HG03520 (cell line): ENCODE data around the gene DOCK4.

Source experiments
- ATAC-seq: cut with Tn5 transposase; IDR thresholded peaks from one replicate; pipeline ENCODE4 v1.9.1; 2021; ENCODE audit warnings: mild to moderate bottlenecking, moderate library complexity; ENCODE audit not compliant: unreplicated experiment

The DOCK4 gene

DNA sequence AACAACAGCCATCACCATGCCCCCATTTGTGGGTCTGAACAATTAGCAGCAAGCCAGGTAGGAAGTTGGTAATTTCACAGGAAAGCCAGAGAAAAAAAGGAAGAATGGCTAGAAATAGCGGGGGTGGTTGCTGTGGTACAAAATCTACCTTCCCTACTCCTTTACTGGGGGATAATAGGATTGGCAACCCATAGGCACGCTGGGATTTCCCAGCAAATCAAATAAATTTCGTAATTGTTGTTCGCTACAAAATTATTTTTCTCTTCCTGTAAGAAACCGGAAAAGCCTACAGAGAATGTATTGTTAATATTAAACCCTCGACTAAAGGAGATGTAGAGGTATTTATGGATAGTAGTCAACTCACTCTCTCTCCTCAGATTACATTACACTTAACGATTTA, 123.9 kb downstream of the DOCK4 start:
- ATAC-seq, result no peak

- ATAC-seq, result no peak
Measured at GRCh38 chr7:112081778-112082177, 124.4 kb downstream of the DOCK4 start.

DNA sequence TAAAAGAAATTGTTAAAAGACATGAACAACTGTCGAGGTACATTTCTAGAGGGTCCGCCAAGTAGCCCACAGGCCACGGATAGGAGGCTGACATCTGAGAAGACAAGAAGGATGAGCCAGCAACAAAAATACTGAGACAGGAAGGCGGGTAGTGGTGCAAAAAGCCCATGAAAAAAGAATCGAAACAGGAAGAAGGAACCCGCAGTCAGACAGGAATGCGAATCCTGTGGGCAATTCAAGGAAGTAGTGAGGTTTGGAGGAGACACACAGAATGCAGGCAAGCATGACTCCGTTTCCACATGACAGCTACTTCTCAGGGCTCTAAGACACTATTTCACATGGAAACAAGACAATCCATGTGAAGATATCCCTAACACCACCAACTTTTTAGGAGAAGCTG, 125.2 kb downstream of the DOCK4 start:
- no peak for ATAC-seq

DNA sequence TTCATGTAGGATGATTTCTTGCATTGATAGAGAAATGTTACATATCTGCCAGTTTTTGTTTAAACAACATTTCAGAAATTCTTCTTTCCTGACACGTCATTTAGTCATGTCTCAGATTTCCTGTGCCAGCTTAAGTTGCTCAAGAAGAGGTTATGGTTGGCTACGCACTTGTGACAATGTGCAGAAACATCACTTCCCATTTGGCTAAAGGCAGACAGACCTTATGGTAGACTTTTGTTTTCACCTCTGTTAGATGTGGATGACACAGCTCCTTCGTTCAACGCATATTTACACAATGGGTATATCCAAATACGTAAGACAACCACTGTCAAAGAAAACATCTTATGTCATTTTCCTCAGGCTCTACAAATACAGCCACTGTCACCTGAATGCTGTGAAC, 125.8 kb downstream of the DOCK4 start:
- peak; percentile 88 for ATAC-seq

GRCh38 chr7:112079673-112080072, 126.5 kb downstream of the DOCK4 start:
- ATAC-seq, result no peak

DNA sequence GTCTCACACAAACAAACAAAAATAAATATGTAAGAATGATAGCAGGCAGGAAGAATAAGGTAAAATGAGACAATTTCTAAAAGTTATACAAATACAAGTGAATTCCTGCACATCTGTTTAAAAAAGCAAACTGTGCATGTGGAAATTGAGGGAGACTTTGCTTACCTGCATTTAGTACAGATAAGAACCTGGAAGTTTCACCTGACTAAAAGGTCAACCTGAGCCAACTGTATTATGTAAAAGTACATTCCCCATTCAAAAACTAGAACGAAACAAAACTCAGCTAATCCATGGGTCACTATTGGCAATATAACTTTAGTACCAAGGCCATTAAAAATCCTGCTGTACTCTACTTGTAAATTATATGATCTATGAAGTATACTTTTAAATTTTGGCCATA, 127.1 kb downstream of the DOCK4 start:
- ATAC-seq, result no peak

- no peak for ATAC-seq
Measured at GRCh38 chr7:112076324-112076723, 129.9 kb downstream of the DOCK4 start.

DNA sequence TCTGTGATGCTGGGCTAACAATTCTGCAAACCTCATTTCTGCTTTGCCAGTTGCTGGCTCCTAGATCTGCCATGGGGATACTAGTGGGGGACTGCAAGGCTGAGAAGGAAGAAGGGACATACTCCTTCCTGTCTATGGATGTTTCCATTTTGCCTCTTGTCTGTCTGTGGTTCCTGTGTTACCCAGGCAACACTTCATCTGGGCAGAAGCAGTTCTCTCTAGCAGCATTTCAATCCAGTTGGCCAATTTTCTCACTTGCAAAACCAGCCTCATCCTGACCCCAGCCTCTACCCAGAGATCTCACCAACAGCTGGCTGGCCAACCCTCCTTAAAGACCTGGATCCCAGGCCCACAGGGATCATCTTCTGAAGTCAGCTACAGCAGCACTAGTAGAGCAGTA, 131.7 kb downstream of the DOCK4 start:
- no peak for ATAC-seq

GRCh38 chr7:112073530-112073929, 132.7 kb downstream of the DOCK4 start:
- no peak for ATAC-seq

DNA sequence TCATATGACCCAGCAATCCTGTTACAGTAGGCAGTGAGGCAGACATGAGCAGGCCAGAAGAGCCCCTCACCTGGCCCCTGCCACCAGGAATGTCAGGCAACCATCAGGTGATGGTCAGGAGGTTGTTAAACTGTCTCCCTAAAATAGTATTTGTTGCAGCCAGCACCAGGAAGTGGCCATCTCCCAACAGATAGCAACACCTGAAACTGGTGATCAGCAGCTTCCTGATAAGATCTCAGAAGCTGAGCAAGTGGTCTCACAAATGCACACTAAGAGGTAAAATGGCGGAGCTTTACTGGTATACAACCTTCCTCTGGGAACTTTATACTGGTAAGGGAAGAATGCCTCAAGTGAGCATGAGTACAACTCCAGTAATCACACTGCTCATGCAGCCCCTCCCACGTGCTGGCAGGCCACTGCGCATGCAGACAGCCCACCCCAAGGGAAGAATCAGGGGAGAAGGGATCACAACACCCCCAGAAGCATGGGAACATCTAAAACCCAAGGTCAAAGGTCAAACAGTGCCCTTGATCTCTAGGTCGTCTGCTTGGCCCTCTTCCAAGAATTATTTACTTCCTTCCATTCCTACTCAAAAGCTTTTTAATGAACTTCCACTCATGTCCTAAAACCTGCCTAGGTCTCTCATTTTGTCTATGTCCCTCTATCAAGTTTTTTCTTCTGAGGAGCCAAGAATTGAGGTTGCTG, 133.5 kb downstream of the DOCK4 start:
- no peak for ATAC-seq

DNA sequence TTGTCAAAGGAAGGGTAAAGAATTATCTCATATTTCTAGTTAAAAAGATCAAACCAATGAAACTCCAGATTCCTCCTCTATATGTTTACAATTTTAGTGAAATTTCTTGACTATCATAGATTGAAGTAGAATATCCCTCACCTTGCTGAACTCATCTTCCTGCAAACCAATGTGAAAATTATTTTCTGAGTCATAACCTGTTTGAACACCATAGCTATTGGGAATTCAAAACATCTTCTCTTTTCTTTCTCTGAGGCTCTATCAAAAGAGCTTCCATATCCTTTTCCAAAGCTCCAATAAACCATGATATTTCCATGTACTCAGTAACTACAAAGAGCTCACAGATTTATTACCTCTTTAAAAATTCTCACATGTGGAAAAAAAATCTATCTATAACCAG, 134.3 kb downstream of the DOCK4 start:
- no peak for ATAC-seq

GRCh38 chr7:112070674-112071256, 135.4 kb downstream of the DOCK4 start:
- no peak for ATAC-seq

DNA sequence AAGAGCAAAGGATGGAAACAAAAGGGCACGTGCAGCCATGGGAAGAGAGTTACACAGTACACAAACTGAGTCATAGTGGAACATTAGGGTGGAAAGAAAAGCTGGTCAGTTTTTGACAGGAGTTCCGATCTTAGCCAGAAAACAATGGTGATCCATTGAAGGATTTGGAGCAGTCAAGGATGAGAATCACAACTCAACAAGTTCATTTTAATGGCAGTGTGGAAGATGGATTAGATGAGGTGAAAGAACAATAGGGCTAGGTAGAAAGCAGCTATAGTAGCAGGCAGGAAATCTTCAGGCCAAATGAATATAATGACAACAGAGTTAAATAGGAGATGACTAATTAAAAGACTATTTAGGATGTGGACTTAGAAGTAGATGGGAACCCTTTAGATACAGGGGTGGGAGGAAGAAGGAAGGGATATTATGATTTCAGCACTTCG, 136.3 kb downstream of the DOCK4 start:
- no peak for ATAC-seq

DNA sequence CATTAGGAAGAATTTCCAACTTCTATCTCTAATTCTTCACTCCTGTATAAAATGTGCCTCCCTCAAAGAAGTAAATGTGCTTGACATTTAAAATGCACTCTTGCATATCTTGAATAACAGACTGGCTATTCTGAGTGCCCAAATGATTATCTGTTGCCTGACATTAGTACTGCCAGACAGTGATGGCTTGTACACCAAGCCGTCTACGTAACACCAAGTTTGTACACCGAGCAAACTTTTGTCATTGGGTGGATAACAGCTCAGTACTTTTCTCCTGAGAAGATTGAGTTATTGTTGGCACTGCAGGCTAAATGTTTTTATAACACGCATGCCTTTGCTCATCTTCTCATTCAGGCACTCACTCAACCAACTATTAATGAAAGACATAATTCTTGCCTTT, 137.2 kb downstream of the DOCK4 start:
- no peak for ATAC-seq

- ATAC-seq, result no peak
Measured at GRCh38 chr7:112067632-112068540, 138.3 kb downstream of the DOCK4 start.

- ATAC-seq, result no peak
Measured at GRCh38 chr7:112067200-112067599, 139.0 kb downstream of the DOCK4 start.

- no peak for ATAC-seq
Measured at GRCh38 chr7:112065758-112066157, 140.4 kb downstream of the DOCK4 start.

DNA sequence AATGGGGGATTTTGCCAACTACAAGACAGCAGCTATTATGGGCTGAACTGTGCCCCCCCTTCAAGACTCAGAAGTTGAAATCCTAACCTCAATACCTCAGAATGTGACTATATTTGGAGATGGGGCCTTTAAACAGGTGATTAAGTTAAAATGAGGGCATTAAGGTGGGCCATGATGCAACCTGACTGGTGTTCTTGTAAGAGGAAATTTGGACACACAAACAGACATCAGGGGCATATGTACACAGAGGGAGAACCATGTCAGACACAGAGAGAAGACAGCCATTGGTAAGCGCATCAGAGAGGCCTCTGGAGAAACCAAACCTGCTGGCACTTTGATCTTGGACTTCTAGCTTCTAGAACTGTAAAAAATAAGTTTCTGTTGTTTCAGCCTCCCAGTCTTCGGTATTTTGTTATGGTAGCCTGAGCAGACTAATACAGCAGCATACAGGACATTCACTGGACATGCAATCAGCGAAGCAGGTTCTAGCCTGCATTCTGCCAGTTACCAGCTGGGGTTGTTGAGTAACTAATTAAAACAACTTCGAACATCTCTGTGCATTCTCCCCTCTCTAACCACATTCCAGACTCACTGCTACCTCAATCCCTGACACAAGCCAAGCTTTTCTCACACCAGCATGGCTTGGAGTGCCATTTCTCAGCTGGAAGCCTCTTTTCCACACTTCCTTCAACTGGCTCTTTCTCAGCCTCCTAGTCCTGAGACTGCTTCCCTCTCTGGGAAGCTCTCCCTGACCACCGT, 141.4 kb downstream of the DOCK4 start:
- ATAC-seq, result no peak

DNA sequence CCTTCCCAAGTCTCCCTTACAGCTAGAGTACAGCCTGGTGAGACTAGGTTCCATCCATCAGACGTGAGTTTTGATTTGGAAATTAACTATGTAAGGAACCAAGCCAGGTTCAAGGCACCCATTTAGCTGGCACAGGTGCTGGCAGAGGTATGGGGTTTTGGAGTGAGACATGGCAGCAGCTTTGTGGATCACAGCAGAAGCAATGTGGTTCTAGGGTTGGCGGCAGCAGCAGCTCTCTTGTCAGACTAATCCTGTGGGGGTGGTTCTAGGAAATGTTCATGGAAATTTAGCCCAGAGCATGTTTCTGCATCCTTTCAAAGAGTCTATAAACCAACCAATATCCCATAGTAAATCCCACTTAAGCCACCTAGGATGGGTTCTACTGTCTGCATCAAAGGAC, 142.2 kb downstream of the DOCK4 start:
- ATAC-seq, result no peak

GRCh38 chr7:112061051-112061450, 145.1 kb downstream of the DOCK4 start:
- ATAC-seq, result no peak

DNA sequence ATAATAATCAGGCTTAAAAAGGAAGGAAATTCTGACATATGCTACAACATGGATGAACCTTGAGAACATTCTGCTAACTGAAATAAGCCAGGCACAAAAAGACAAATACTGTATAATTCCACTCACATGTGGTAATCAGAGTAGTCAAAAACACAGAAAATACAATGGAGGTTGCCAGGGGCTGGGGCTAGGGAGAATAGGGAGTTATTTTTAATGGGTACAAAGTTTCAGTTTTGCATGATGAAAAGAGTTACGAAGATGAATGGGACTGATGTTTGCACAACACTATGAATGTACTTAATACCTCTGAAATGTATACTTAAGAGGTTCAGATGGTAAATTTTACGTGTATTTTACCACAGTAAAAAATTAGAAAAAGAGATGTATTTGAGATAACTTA, 145.6 kb downstream of the DOCK4 start:
- ATAC-seq, result no peak
